KMS-11 (cell line): ENCODE results near the gene FAM107B.
"Not testable (repeated sequence)": the region's sequence is repeated elsewhere in the genome, so short reads cannot be mapped to it uniquely, and the experiment has no call there.

ENCODE experiments used
- H2AFZ ChIP-seq: fragments of 200-600 bp; sonication (generic); 2 replicates; pipeline ENCODE4 v1.6.1; 2016; ENCODE audit warnings: antibody characterized with exemption, mixed run types, low read depth
- H3K27ac ChIP-seq: fragments of 200-600 bp; sonication (generic); 2 replicates; pipeline ENCODE4 v1.6.1; 2016; ENCODE audit warnings: mild to moderate bottlenecking, mixed run types
- H3K27me3 ChIP-seq: fragments of 200-600 bp; sonication (generic); 2 replicates; pipeline ENCODE4 v1.6.1; 2017; ENCODE audit warnings: mild to moderate bottlenecking, low read depth, mixed run types, moderate library complexity; ENCODE audit not compliant: insufficient read depth
- H3K36me3 ChIP-seq: fragments of 200-600 bp; sonication (generic); 2 replicates; pipeline ENCODE4 v1.6.1; 2017; ENCODE audit warnings: mild to moderate bottlenecking, mixed run types; ENCODE audit not compliant: insufficient read depth
- H3K4me1 ChIP-seq: fragments of 200-600 bp; sonication (generic); 2 replicates; pipeline ENCODE4 v1.6.1; 2016; ENCODE audit warnings: mild to moderate bottlenecking, low read depth, mixed run types; ENCODE audit not compliant: poor library complexity, severe bottlenecking
- H3K4me2 ChIP-seq: fragments of 200-600 bp; sonication (generic); 2 replicates; pipeline ENCODE4 v1.7.0; 2016; ENCODE audit warnings: mild to moderate bottlenecking, mixed run types
- H3K4me3 ChIP-seq: fragments of 200-600 bp; sonication (generic); IDR thresholded peaks from 2 replicates; pipeline ENCODE4 v1.6.1; 2017; ENCODE audit warnings: low read depth, low read length, mixed read lengths; ENCODE audit not compliant: insufficient read depth
- H3K79me2 ChIP-seq: fragments of 200-600 bp; sonication (generic); 2 replicates; pipeline ENCODE4 v1.6.1; 2016; ENCODE audit warnings: low read depth, mixed run types; ENCODE audit not compliant: insufficient read depth
- H3K9ac ChIP-seq: fragments of 200-600 bp; sonication (generic); 2 replicates; pipeline ENCODE4 v1.6.1; 2016; ENCODE audit warnings: mild to moderate bottlenecking, mixed run types
- H4K20me1 ChIP-seq: fragments of 200-600 bp; sonication (generic); 2 replicates; pipeline ENCODE4 v1.6.1; 2016; ENCODE audit warnings: mild to moderate bottlenecking, mixed run types; ENCODE audit not compliant: insufficient read depth
- TF ChIP-seq, protein P1 (sequence below): fragments of 200-600 bp; sonication (generic); conservative IDR thresholded peaks from 2 replicates; pipeline ENCODE4 v1.6.1; 2017; ENCODE audit warnings: low read depth, mild to moderate bottlenecking, antibody characterized with exemption, low read length, moderate library complexity, mixed read lengths

The FAM107B gene

DNA sequence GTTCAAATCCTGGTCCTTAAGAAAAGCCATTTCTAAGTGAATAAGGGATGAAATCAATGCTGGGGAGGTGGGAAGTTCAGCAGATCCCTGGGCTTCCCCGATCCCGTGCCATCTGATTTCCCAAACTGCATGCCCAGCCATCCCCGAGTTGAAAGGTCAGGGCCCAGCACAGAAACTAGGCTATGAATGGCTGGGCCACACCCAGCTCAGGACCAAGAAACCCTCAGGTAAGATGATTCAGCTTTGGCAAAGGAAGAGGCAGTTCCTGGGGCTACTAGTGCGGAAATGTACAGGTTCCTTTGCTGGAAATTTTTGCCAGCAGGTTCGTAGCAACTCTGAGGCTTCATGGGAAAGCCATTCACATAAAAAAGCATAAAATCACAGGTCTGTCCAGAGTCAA is 182.7 kb downstream of the FAM107B start:
- no peak overlapping the region for H2AFZ ChIP-seq
- H3K27ac ChIP-seq, result no peak overlapping the region
- H3K4me3 ChIP-seq, result no peak overlapping the region
- H3K36me3 ChIP-seq, result no peaks in the 10 kb centered on the region
- no peak overlapping the region for H3K4me2 ChIP-seq
- TF ChIP-seq, protein P1, sequence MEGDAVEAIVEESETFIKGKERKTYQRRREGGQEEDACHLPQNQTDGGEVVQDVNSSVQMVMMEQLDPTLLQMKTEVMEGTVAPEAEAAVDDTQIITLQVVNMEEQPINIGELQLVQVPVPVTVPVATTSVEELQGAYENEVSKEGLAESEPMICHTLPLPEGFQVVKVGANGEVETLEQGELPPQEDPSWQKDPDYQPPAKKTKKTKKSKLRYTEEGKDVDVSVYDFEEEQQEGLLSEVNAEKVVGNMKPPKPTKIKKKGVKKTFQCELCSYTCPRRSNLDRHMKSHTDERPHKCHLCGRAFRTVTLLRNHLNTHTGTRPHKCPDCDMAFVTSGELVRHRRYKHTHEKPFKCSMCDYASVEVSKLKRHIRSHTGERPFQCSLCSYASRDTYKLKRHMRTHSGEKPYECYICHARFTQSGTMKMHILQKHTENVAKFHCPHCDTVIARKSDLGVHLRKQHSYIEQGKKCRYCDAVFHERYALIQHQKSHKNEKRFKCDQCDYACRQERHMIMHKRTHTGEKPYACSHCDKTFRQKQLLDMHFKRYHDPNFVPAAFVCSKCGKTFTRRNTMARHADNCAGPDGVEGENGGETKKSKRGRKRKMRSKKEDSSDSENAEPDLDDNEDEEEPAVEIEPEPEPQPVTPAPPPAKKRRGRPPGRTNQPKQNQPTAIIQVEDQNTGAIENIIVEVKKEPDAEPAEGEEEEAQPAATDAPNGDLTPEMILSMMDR, result no peak
- H4K20me1 ChIP-seq, result no peaks in the 10 kb centered on the region
- no peaks in the 10 kb centered on the region for H3K27me3 ChIP-seq
- no peaks in the 10 kb centered on the region for H3K4me1 ChIP-seq
- H3K9ac ChIP-seq, result no peak overlapping the region
- H3K79me2 ChIP-seq, result no peaks in the 10 kb centered on the region

DNA sequence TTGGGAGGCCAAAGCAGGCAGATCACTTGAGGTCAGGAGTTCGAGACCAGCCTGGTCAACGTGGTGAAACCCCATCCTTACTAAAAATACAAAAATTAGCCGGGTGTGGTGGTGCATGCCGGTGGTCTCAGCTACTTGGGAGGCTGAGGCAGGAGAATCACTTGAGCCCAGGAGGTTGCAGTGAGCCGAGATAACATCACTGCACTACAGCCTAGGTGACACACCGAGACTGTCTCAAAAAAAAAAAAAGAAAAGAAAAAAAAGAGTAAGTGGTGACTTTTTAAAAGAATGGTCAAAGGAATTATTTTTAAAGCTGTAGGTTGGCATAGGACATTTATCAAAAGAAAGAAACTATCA is 185.8 kb downstream of the FAM107B start:
- not testable (repeated sequence) for H4K20me1 ChIP-seq, H3K27ac ChIP-seq, H3K79me2 ChIP-seq, H3K27me3 ChIP-seq, H3K4me3 ChIP-seq, H3K9ac ChIP-seq, H2AFZ ChIP-seq, H3K36me3 ChIP-seq, H3K4me1 ChIP-seq, H3K4me2 ChIP-seq

DNA sequence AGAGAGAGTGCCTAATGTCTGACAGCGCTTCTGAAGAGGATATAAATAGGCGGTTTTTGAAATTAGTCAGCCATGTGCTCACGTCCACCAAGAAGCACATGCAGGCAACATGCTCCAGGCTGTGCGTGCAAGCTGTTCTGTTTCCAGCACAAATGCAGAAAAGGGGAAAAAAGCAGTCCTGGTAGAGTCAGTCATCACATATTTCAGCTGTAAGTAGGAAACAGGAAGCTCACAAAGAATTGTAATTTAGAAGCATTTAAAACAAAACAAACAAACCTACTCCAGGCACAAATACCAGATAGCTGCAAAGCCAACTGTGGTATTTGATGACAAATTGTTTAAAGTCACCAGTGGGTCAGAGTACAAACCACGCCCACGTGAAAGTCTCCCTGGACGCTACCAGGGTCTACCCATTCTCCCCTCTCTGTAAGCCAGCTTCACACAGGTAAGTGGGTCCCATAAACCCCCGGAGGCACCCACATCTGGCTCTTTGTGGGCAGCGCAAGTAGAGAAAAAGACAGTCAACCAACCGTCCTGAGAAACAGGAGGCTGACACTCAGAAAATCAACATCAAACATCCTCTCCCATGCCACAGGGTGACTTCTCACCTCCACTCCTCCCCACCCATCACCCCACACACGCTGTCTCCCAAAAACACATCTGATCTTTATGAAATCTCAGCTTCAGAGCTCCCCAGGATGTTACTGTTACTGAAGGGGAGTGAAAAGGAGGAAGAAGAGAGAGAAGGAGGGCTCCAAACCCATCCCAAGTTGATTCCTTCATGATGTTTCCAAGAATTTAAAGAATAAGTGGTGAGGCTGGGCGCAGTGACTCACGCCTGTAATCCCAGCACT is 186.4 kb downstream of the FAM107B start:
- no peaks in the 10 kb centered on the region for H3K36me3 ChIP-seq
- H3K4me1 ChIP-seq, result no peaks in the 10 kb centered on the region
- no peak overlapping the region for H3K9ac ChIP-seq
- H4K20me1 ChIP-seq, result no peaks in the 10 kb centered on the region
- H3K4me2 ChIP-seq, result no peak overlapping the region
- no peak overlapping the region for H3K27ac ChIP-seq
- H3K79me2 ChIP-seq, result no peaks in the 10 kb centered on the region
- TF ChIP-seq, protein P1, result no peak
- H3K27me3 ChIP-seq, result no peaks in the 10 kb centered on the region
- H2AFZ ChIP-seq, result no peak overlapping the region
- no peak overlapping the region for H3K4me3 ChIP-seq

DNA sequence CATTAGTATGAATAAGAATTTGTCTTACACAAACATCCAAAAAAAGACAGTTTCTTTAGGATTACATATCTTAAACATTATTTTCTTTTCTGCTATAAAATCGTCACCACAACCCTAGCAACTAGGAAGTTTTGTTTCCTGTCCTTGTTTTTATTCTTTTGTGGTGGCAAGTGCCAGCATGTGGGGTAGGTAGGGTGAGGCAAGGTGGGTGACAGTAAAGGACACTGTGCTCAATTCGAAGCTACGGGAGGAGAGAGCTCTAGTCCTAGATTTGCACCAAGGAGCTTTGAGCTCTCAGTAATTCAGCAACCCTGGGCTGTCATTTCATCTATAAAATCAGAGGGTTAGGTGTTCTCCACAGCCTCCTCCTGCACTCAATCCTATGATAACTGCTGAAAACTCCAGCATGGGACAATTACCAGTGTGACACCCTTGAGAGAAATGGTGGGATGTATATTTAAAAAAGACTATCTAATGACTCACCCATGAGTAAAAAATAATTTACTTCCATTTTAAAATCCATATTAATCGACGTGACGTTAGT is 187.1 kb downstream of the FAM107B start:
- no peaks in the 10 kb centered on the region for H3K79me2 ChIP-seq
- no peak overlapping the region for H2AFZ ChIP-seq
- H4K20me1 ChIP-seq, result no peaks in the 10 kb centered on the region
- H3K27me3 ChIP-seq, result no peaks in the 10 kb centered on the region
- TF ChIP-seq, protein P1, result no peak
- no peak overlapping the region for H3K4me2 ChIP-seq
- no peaks in the 10 kb centered on the region for H3K4me1 ChIP-seq
- no peak overlapping the region for H3K27ac ChIP-seq
- no peak overlapping the region for H3K9ac ChIP-seq
- no peak overlapping the region for H3K4me3 ChIP-seq
- H3K36me3 ChIP-seq, result no peaks in the 10 kb centered on the region

DNA sequence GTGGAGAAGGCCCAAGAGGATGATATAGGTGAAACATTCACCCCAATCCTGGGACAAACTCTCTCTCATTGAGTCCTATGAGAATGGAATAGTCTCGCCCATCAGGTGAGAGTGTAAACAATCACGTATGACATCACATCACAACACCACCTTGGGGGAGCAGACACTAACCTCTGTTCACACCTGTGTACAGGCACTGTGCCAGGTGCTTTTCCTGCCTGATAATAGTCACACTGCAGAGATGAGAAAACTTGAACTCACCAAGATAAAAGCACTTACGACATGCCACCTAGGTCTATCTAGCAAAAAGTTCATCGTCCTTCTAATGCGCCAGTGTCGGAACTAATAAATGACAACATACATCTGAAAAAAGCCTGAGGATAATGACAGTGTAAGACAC is 187.8 kb downstream of the FAM107B start:
- H3K4me1 ChIP-seq, result no peaks in the 10 kb centered on the region
- no peaks in the 10 kb centered on the region for H4K20me1 ChIP-seq
- H2AFZ ChIP-seq, result no peak overlapping the region
- no peak overlapping the region for H3K4me3 ChIP-seq
- H3K4me2 ChIP-seq, result no peak overlapping the region
- H3K9ac ChIP-seq, result no peak overlapping the region
- H3K27me3 ChIP-seq, result no peaks in the 10 kb centered on the region
- TF ChIP-seq, protein P1, result no peak
- H3K27ac ChIP-seq, result no peak overlapping the region
- H3K79me2 ChIP-seq, result no peaks in the 10 kb centered on the region
- H3K36me3 ChIP-seq, result no peaks in the 10 kb centered on the region
